Heart right ventricle (tissue), 16 donors: ENCODE results near the gene POMT2. TPM values are rescaled to one million over a fixed set of nuclear protein-coding genes. Genes with fewer than 3 reads are reported as not detected.

Experiments
- ATAC-seq, 8 donors: fragments of 200-7000 bp; cut with Tn5 transposase; one replicate each; pipeline ENCODE4 v1.9.1; 2020; ENCODE audit warnings: mild to moderate bottlenecking in 8 of 8, moderate library complexity in 8 of 8, moderate number of reproducible peaks in 1 of 8
- DNase-seq, 2 donors: peaks; one replicate each; pipeline ENCODE4 v3.0.0-alpha.2; 2020
- H3K27ac ChIP-seq, 10 donors: fragments of 200-600 bp; sonication (generic) in 2 of 10; one replicate each; pipeline versions ENCODE4 v1.5.0 to v1.8.0; 2020 to 2022; ENCODE audit warnings: mild to moderate bottlenecking in 3 of 10
- H3K27me3 ChIP-seq, 7 donors: fragments of 200-600 bp; one replicate each; pipeline ENCODE4 v1.8.0; 2021 to 2022; ENCODE audit warnings: mild to moderate bottlenecking in 2 of 7
- H3K36me3 ChIP-seq, 9 donors: fragments of 200-600 bp; sonication (generic) in 1 of 9; one replicate each; pipeline versions ENCODE4 v1.5.0 to v1.8.0; 2020 to 2022; ENCODE audit warnings: mild to moderate bottlenecking in 2 of 9
- H3K4me1 ChIP-seq, 9 donors: fragments of 200-600 bp; sonication (generic) in 1 of 9; one replicate each; pipeline versions ENCODE4 v1.5.0 to v1.8.0; 2020 to 2022; ENCODE audit warnings: mild to moderate bottlenecking in 4 of 9
- H3K4me3 ChIP-seq, 10 donors: fragments of 200-600 bp; sonication (generic) in 2 of 10; one replicate each; pipeline versions ENCODE4 v1.5.0 to v1.8.0; 2020 to 2022; ENCODE audit warnings: mild to moderate bottlenecking in 7 of 10, moderate library complexity in 2 of 10
- H3K9me3 ChIP-seq, 11 donors: fragments of 200-600 bp in 10 of 11; sonication (generic) in 2 of 11; one replicate each; pipeline versions ENCODE4 v1.5.0 to v1.8.0; 2013 to 2022; ENCODE audit warnings: mild to moderate bottlenecking in 2 of 11, control low read depth in 1 of 11, moderate library complexity in 1 of 11
- WGBS, 2 donors: extraction: QIAGEN DNeasy Blood & Tissue Kit; methylation state at CpG; one replicate each; pipeline ENCODE4 v1.1.7; 2013; ENCODE audit warnings: inconsistent platforms in 1 of 2; 5-methylcytosine and 5-hydroxymethylcytosine counted together
- intact Hi-C, 10 donors: fragments of 100-400 bp; cut with DNase I; formaldehyde crosslinking; loops; one replicate each; pipeline versions ENCODE4 v1.11.1 to v1.14.2; 2022
- polyA plus RNA-seq, 2 donors: library from polyadenylated mRNA; stranded (reverse); fragments of 200-250 nt; gene quantifications; one replicate each; pipeline ENCODE4 v1.2.3, GENCODE V29; 2013
- total RNA-seq, 10 donors: library from RNA; stranded (reverse); fragmentation: NEBNext Ultra II Directional in 3 of 10; extraction: Animal tissue kit (Norgen Biotek cat#: 25700) in 3 of 10; gene quantifications; one replicate each; pipeline versions ENCODE4 v1.2.1 to v1.2.4, GENCODE V29; 2021 to 2023
- TF ChIP-seq, protein P1 (sequence below), 9 donors: fragments of 200-600 bp; sonication (generic) in 2 of 9; IDR thresholded peaks; one replicate each; pipeline versions ENCODE4 v1.5.0 to v1.8.0; 2021 to 2022; ENCODE audit warnings: antibody characterized with exemption in 9 of 9, mild to moderate bottlenecking in 5 of 9, moderate library complexity in 1 of 9
- donor health status: Arrhythmogenic right ventricular cardiomyopathy.
- donor health status: ischemic (EF 13 %, LVEDD 7.1; RV severe dilation, severe dysfunction).
- donor health status: healthy with polysubstance abuse.
- donor health status: DM: no; HTN: yes; CAD: no.
- donor health status: DM: no; HTN: no; CAD: no.
- donor health status: ischemic (EF 25% LVEDD 6.9; RV normal size, moderate dysfunction).
- donor health status: ischemic (EF 25% LVEDD 5.7; RV mildly dilated, moderate dysfunction).
- donor health status: healthy.
- donor health status: DM: yes; HTN: yes; CAD: no.
- donor health status: Ischemic cardiomyopathy.
- donor health status: ischemic (EF 35%, LVEDD 5.7; RV mildly dilated, moderate dysfunction).
- donor health status: nonischemic (EF 11% LVEDD 7.7; RV severe dilation, severe dysfunction).
- donor health status: DM: yes; HTN: yes; CAD: no.
- donor health status: PGD.
- donor health status: ischemic (EF 29% LVEDD 5.4; RV normal size, mild dysfunction).
- donor health status: nonischemic (EF 23%, LVEDD 6.1; RV moderate dilation, normal function).

Gene POMT2
- total and polyA plus RNA-seq, 12 donors = 10.5 to 23.4 (median 16.9) TPM

DNA sequence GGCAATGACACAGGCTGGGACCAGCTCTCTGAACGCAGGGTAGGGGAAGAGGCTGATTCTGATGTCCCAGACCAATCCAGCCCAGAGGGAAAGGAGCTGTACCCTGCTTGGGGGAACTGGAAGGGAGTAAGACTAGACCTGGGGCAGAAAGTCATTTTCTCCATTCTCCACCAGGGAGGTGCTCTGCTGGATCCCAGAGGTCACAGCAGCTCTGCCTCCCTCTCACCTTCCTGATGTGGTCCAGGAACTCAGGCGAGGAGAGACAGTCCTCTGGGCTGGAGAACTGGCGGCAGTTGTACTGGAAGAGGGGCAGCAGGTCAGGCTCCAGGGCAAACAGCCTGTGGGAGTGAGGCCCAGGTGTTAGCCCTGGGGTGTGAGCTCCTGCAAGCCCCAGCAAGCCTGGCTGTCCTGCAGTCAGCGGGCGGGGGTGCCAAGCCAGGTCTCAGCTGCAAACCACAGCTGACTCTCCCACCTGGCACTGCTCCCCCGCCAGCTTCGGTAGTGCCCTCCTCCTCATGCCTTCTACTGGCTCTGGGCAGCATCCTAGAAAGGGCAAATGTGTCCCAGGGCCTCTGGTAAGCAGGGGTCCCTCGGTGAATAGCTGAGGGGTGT is 51.6 kb downstream of the POMT2 start:
- DNase-seq (no peak), ATAC-seq (no peak)
- no peaks in the 10 kb centered on the region for H3K4me1 ChIP-seq
- peaks cover 7 to 68% (median 57%) of the 10 kb centered on the region in 7 donors for H3K27me3 ChIP-seq
- 31 to 34% methylated on average over 8 of the region's 8 CpGs for WGBS, 2 donors
- TF ChIP-seq, protein P1, sequence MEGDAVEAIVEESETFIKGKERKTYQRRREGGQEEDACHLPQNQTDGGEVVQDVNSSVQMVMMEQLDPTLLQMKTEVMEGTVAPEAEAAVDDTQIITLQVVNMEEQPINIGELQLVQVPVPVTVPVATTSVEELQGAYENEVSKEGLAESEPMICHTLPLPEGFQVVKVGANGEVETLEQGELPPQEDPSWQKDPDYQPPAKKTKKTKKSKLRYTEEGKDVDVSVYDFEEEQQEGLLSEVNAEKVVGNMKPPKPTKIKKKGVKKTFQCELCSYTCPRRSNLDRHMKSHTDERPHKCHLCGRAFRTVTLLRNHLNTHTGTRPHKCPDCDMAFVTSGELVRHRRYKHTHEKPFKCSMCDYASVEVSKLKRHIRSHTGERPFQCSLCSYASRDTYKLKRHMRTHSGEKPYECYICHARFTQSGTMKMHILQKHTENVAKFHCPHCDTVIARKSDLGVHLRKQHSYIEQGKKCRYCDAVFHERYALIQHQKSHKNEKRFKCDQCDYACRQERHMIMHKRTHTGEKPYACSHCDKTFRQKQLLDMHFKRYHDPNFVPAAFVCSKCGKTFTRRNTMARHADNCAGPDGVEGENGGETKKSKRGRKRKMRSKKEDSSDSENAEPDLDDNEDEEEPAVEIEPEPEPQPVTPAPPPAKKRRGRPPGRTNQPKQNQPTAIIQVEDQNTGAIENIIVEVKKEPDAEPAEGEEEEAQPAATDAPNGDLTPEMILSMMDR (IDR thresholded peaks at IDR 0.05) = no peak
- no peaks in the 10 kb centered on the region for H3K36me3 ChIP-seq
- intact Hi-C loops = no loop called here
- H3K4me3 ChIP-seq = no peak overlapping the region
- H3K27ac ChIP-seq = no peak overlapping the region
- peaks cover 0 to 13% (median 0%) of the 10 kb centered on the region in 11 donors for H3K9me3 ChIP-seq

DNA sequence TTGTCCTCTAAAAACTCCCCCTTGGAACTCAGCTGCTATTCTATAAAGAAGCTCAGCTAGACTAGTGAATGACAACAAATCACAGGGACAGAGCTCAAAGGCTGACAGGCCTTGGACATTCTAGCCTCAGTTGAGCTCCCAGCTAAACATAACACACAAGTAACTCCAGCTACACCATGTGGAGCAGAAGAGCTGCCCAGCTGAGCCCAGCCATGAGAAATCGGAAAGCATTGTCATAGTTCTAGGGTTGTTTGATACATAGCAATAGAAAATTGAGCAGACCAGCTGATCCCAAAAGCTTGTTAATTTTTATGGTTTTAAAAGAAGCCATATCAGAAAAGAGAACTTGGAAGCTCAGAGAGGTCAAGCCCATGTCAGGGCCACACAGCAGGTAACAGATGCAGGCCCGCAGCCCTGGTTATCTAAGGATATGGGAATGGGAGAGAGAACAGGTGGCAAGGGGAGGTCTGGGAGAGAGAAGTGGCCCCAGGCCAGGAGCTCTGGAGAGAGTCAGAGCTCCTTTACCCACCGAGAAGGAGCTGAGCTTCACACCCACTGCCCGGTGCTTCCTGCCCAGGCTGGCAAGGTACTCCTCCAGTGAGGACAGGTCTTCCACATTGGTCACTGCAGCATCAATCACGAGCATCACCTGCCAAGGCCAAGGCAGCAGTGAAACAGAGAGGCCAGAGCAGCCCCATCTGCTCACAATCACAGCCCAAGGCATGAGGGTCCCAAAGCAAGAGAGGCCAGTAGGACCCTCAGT is 52.6 kb downstream of the POMT2 start:
- no peak for DNase-seq
- no peak for ATAC-seq
- 86 to 87% methylated on average over 5 of the region's 5 CpGs for WGBS, 2 donors
- Histone ChIP-seq H3K27me3 (peaks cover 7 to 68% (median 54%) of the 10 kb centered on the region in 7 donors), H3K9me3 (peaks cover 0 to 11% (median 0%) of the 10 kb centered on the region in 11 donors), H3K4me1 (no peaks in the 10 kb centered on the region), H3K4me3 (no peak overlapping the region), H3K27ac (no peak overlapping the region), H3K36me3 (no peaks in the 10 kb centered on the region)
- intact Hi-C loops = no loop called here
- TF ChIP-seq, protein P1 (IDR thresholded peaks at IDR 0.05) = no peak

DNA sequence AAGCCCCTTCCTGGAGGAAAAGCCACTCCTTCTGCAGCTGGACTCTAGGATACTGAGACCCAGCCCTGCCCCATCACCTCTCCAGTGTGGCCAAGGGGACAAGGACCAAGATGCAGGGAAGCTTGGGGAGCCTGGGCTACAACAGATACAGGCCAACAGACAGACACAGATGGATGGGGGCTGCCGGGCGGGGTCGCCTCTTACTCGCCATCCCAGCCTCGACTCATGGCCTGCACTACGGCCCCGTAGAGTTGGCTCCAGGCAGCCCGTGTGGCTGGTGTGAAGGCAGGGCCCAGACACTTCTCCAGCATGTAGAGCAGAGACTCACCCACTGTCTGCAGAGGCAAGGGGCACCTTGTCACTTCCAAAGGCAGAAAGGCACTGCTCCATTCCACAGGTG is 54.3 kb downstream of the POMT2 start:
- H3K4me1 ChIP-seq = no peaks in the 10 kb centered on the region
- H3K36me3 ChIP-seq = no peaks in the 10 kb centered on the region
- no peak overlapping the region for H3K27ac ChIP-seq
- intact Hi-C loops = no loop called here
- TF ChIP-seq, protein P1 (IDR thresholded peaks at IDR 0.05) = no peak
- H3K9me3 ChIP-seq = peaks cover 0 to 11% (median 0%) of the 10 kb centered on the region in 11 donors
- 85 to 92% methylated on average over 8 of the region's 8 CpGs for WGBS, 2 donors
- no peak for DNase-seq
- peaks cover 3 to 50% (median 36%) of the 10 kb centered on the region in 7 donors for H3K27me3 ChIP-seq
- no peak overlapping the region for H3K4me3 ChIP-seq
- ATAC-seq = no peak

DNA sequence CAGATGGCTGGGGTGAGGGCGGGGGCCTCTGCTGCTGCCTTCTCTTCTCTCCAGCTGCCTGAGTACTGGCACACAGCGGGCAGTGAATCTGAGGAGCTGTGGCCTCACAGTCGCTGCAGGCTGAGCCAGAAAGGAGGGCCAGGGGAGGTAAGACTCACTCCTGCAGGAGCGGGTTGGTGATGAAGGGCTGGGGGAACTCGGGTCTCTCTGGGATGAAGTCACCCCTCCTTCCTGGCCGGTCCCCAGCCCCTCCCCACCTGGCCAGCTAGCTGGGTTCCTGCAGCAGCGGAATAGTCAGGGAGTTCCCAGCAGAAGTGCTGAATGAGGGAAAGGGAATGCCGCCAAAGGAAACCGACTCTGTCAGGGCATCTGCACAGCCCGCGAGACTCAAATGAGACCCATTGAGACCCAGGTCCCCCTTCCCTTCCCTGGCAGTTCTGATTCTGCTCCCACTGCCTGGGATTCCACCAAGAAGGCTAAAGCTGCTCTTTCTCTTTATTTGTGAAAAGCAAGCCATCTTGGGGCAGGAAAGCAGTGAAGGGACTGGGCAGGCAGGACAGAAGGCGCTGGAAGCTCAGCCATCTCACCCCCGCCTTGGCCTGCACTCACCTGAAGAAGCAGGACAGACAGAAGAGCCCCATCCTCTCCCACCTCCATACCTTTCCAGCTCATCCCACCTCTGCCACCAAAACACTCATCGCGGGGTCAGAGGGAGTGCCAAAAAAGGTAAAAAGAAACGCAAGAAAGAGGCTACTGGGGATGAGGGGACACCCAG is 54.9 kb downstream of the POMT2 start:
- H3K36me3 ChIP-seq = no peaks in the 10 kb centered on the region
- 66 to 68% methylated on average over 16 of the region's 16 CpGs for WGBS, 2 donors
- no peak overlapping the region for H3K4me3 ChIP-seq
- intact Hi-C loops = no loop called here
- no peak for DNase-seq
- H3K27me3 ChIP-seq = peaks cover 0 to 45% (median 30%) of the 10 kb centered on the region in 7 donors
- no peaks in the 10 kb centered on the region for H3K4me1 ChIP-seq
- H3K27ac ChIP-seq = no peak overlapping the region
- TF ChIP-seq, protein P1 (IDR thresholded peaks at IDR 0.05) = no peak
- H3K9me3 ChIP-seq = peaks cover 0 to 11% (median 0%) of the 10 kb centered on the region in 11 donors
- ATAC-seq = no peak
